Trophoblast cell (in vitro differentiated cells and primary cell): Measurements from ENCODE around the gene MEN1.

ENCODE experiments used
- DNase-seq, 2 donors: peaks; one replicate each; pipeline ENCODE4 v3.0.0-alpha.2; 2016
- H2AFZ ChIP-seq: 2 replicates; pipeline ENCODE4 v1.6.1; 2013; ENCODE audit warnings: low read length, moderate library complexity, mild to moderate bottlenecking; ENCODE audit not compliant: insufficient read depth, poor library complexity
- H2AK5ac ChIP-seq: 2 replicates; pipeline ENCODE4 v1.6.1; 2013; ENCODE audit warnings: mild to moderate bottlenecking, low read length
- H2BK120ac ChIP-seq: 2 replicates; pipeline ENCODE4 v1.6.1; 2013; ENCODE audit warnings: low read length, mild to moderate bottlenecking, moderate library complexity; ENCODE audit not compliant: insufficient read depth, poor library complexity
- H2BK12ac ChIP-seq: 2 replicates; pipeline ENCODE4 v1.6.1; 2013; ENCODE audit warnings: mild to moderate bottlenecking, low read length, moderate library complexity
- H2BK5ac ChIP-seq: 2 replicates; pipeline ENCODE4 v1.6.1; 2013; ENCODE audit warnings: low read length, low read depth, moderate library complexity, mild to moderate bottlenecking; ENCODE audit not compliant: poor library complexity
- H3K14ac ChIP-seq: 2 replicates; pipeline ENCODE4 v1.6.1; 2013; ENCODE audit warnings: mild to moderate bottlenecking, low read length
- H3K18ac ChIP-seq: 2 replicates; pipeline ENCODE4 v1.6.1; 2013; ENCODE audit warnings: mild to moderate bottlenecking, low read length
- H3K23ac ChIP-seq: 2 replicates; pipeline ENCODE4 v1.6.1; 2013; ENCODE audit warnings: low read length
- H3K27ac ChIP-seq: 2 replicates; pipeline ENCODE4 v1.5.1; 2013; ENCODE audit warnings: low read depth, mild to moderate bottlenecking, inconsistent platforms, low read length, moderate library complexity
- H3K27me3 ChIP-seq: 2 replicates; pipeline ENCODE4 v1.6.1; 2013; ENCODE audit warnings: inconsistent platforms, mild to moderate bottlenecking, low read length, moderate library complexity; ENCODE audit not compliant: insufficient read depth
- H3K36me3 ChIP-seq, 2 experiments: 1 replicate in 1 of 2; 2 replicates in 1 of 2; pipeline ENCODE4 v1.6.1; 2013; ENCODE audit warnings: low read length in 2 of 2, mild to moderate bottlenecking in 2 of 2, moderate library complexity in 1 of 2; ENCODE audit not compliant: insufficient read depth in 2 of 2, control insufficient read depth in 1 of 2
- H3K4ac ChIP-seq: 2 replicates; pipeline ENCODE4 v1.6.1; 2013; ENCODE audit warnings: low read depth, mild to moderate bottlenecking, low read length, moderate library complexity
- H3K4me1 ChIP-seq, 2 experiments: 1 replicate in 1 of 2; 2 replicates in 1 of 2; pipeline ENCODE4 v1.6.1; 2013; ENCODE audit warnings: low read length in 2 of 2, mild to moderate bottlenecking in 2 of 2, moderate library complexity in 1 of 2; ENCODE audit not compliant: insufficient read depth in 2 of 2, control insufficient read depth in 1 of 2
- H3K4me2 ChIP-seq: 2 replicates; pipeline ENCODE4 v1.6.1; 2013; ENCODE audit warnings: inconsistent platforms, mild to moderate bottlenecking, low read length, moderate library complexity
- H3K4me3 ChIP-seq: 2 replicates; pipeline ENCODE4 v1.5.1; 2013; ENCODE audit warnings: mild to moderate bottlenecking, low read depth, low read length, inconsistent platforms
- H3K79me1 ChIP-seq: one replicate; pipeline ENCODE4 v1.6.1; 2013; ENCODE audit warnings: low read length
- H3K79me2 ChIP-seq: 2 replicates; pipeline ENCODE4 v1.6.1; 2013; ENCODE audit warnings: low read length, mild to moderate bottlenecking; ENCODE audit not compliant: control insufficient read depth, insufficient read depth, poor library complexity
- H3K9ac ChIP-seq: 2 replicates; pipeline ENCODE4 v1.6.1; 2013; ENCODE audit warnings: mild to moderate bottlenecking, low read length
- H3K9me3 ChIP-seq: 2 replicates; pipeline ENCODE4 v1.6.1; 2013; ENCODE audit warnings: low read depth, mild to moderate bottlenecking, control low read depth, inconsistent platforms, low read length; ENCODE audit not compliant: insufficient read depth
- H4K12ac ChIP-seq: 2 replicates; pipeline ENCODE4 v1.6.1; 2013; ENCODE audit warnings: low read depth, mild to moderate bottlenecking, low read length, moderate library complexity
- H4K8ac ChIP-seq: 2 replicates; pipeline ENCODE4 v1.6.1; 2013; ENCODE audit warnings: low read depth, mild to moderate bottlenecking, low read length, moderate library complexity
- H4K91ac ChIP-seq: one replicate; pipeline ENCODE4 v1.6.1; 2013; ENCODE audit warnings: low read depth, mild to moderate bottlenecking, low read length, moderate library complexity
- WGBS: extraction: QIAGEN DNeasy Blood & Tissue Kit; methylation state at CpG from one replicate; pipeline ENCODE4 v1.1.7; 2013; ENCODE audit warnings: missing lambda C conversion rate; ENCODE audit not compliant: insufficient read length, insufficient coverage; ENCODE audit errors: extremely low coverage; 5-methylcytosine and 5-hydroxymethylcytosine counted together

The MEN1 gene

DNA sequence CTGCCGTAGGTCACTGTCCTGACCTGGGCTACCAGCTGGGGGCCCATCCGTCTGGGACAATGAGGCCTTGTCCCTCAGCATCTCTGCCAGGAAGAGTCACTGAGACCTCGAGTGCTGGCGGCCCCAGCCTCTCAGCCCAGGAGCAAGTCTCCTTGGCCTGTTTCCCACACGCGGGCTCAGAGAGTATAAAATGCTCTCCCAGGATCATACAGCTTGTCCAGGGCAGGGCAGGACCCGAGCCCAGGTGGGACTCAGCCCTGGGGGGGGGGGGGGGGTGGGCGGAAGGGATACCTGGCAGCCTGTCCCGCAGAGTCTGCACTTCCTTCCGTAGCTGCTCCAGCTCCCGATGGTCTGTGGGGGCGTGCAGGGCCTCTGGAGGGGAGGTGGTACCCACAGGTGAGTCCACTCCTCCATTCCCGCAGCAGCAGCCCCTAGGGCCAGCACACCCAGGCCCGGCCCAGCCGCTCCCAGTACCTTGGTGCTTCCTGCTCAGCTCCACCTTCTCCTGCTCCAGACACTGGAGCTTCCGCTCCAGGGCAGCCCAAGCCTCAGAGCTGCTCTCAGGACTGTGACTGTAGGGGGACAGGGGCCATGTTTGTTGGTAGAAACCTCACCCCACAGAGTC is 26.2 kb upstream of the MEN1 start:
- Histone ChIP-seq H4K12ac (no peak overlapping the region), H2BK12ac (no peak overlapping the region), H3K4me3 (no peak overlapping the region), H3K4me1 (peaks cover 2% of the 10 kb centered on the region in 2 experiments), H2AFZ (no peak overlapping the region), H3K36me3 (peaks cover 91% of the 10 kb centered on the region in 2 experiments), H3K18ac (no peak overlapping the region), H2BK120ac (no peak overlapping the region), H3K4ac (no peak overlapping the region), H3K9ac (no peak overlapping the region), H2BK5ac (no peak overlapping the region), H3K14ac (no peak overlapping the region), H3K79me1 (peaks cover 2% of the 10 kb centered on the region), H2AK5ac (no peak overlapping the region), H3K9me3 (peaks cover 3% of the 10 kb centered on the region), H3K79me2 (no peaks in the 10 kb centered on the region), H3K27ac (no peak overlapping the region), H3K4me2 (no peak overlapping the region), H3K27me3 (no peaks in the 10 kb centered on the region), H3K23ac (no peak overlapping the region), H4K91ac (no peak overlapping the region), H4K8ac (no peak overlapping the region)
- WGBS, result no CpG with 5 or more reads among the region's 16 CpGs
- DNase-seq, result no peak

DNA sequence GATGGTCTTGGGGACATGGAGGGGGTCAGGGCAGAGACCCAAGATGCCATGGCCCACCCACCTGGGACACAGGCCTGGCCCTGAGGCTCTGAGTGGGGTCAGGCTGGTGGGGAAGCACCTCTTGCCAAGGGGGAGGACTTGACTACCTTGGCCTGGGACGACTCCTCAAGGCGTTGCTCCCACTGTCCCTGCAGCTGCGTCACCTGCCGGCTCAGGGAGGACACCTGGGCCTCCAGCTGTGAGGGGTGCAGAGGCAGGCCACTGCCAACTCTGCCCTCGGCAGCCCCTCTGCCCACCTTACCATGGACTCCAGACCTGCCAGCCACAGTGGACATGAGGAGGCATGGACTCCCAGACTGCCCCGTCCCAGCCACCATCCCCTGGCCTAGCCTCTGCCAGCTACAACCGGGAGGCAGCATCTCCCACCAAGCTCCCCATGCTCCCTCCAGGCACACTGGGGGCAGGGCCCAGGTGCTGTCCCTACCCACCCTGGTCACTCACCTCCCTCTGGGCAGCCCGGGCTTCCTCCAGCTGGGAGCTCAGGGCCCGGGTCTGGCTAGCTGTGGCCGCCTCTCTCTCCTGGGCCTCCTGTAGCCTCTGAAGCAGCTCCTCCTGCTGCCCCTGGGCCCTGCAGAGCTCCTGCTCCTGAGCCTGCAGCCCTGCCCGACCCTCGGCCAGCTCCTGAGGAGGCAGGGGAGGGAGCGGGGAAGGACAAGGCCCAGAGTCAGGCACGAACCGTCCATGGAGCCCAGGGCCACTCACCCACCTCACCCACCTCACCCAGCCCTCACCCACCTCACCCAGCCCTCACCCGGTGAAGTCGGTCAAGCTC is 25.5 kb upstream of the MEN1 start:
- no peak overlapping the region for H3K18ac ChIP-seq
- H3K36me3 ChIP-seq, result peaks cover 96 to 97% of the 10 kb centered on the region in 2 experiments
- no peak overlapping the region for H2AK5ac ChIP-seq
- no peak overlapping the region for H2BK5ac ChIP-seq
- no peak overlapping the region for H3K4me2 ChIP-seq
- no CpG with 5 or more reads among the region's 17 CpGs for WGBS
- no peak overlapping the region for H2AFZ ChIP-seq
- H4K8ac ChIP-seq, result no peak overlapping the region
- no peak overlapping the region for H3K9ac ChIP-seq
- H3K14ac ChIP-seq, result no peak overlapping the region
- no peak overlapping the region for H3K27ac ChIP-seq
- H3K27me3 ChIP-seq, result no peaks in the 10 kb centered on the region
- H3K4me3 ChIP-seq, result no peak overlapping the region
- DNase-seq, result no peak
- no peak overlapping the region for H3K23ac ChIP-seq
- peaks cover 3% of the 10 kb centered on the region for H3K9me3 ChIP-seq
- H2BK12ac ChIP-seq, result no peak overlapping the region
- H3K4ac ChIP-seq, result no peak overlapping the region
- H4K12ac ChIP-seq, result no peak overlapping the region
- H3K4me1 ChIP-seq, result no peaks in the 10 kb centered on the region
- no peak overlapping the region for H2BK120ac ChIP-seq
- H4K91ac ChIP-seq, result no peak overlapping the region
- no peaks in the 10 kb centered on the region for H3K79me2 ChIP-seq
- no peaks in the 10 kb centered on the region for H3K79me1 ChIP-seq

DNA sequence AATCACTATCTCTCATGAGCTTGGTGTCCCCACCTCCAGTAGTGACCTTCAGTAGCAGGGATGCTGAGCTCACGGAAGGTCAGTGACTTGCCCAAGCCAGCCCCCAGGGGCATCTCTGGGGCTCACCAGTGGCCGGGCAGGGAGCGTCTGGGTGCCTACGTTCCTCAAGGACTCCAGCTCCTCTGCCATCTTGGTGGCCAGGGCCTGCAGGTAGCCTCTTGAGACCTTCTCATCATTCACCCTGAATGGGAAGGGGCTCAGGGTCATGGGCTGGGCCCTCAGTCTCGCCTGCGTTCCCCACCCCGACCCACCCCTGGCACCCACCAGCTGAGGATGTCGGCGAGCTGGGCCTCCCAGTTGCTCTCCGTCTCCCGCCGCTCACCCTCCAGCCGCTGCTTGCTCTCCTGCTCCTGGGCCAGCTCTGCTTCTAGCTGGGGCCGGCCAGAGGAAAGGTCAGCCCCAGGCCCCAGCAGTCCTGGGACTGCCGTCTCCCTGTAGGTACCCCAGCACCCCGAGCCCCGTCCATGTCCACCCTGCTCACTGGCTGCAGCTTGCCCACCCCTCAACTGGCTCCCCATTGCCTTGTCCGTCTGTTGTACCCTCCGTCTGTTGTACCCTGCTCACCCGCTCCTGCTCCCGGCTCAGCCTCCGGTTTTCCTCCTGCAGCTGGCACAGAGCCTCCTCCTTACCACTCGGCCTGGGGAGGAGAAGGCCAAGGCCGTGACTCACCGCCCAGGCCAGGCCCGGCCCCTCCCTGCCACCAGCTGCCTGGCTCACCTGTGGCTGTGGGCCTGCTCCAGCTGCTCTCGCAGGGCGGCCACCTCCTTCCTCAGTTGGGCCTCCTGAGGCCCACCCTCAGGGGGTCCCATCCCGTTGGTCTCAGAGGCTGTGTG is 24.6 kb upstream of the MEN1 start:
- Histone ChIP-seq H2BK12ac (no peak overlapping the region), H2BK120ac (no peak overlapping the region), H4K12ac (no peak overlapping the region), H2AFZ (no peak overlapping the region), H3K9me3 (peaks cover 2% of the 10 kb centered on the region), H3K4me2 (no peak overlapping the region), H4K8ac (no peak overlapping the region), H3K18ac (no peak overlapping the region), H3K14ac (no peak overlapping the region), H3K27ac (no peak overlapping the region), H3K9ac (no peak overlapping the region), H3K27me3 (no peaks in the 10 kb centered on the region), H3K79me1 (no peaks in the 10 kb centered on the region), H3K4me1 (no peaks in the 10 kb centered on the region), H3K79me2 (no peaks in the 10 kb centered on the region), H3K4me3 (no peak overlapping the region), H3K23ac (no peak overlapping the region), H2BK5ac (no peak overlapping the region), H2AK5ac (no peak overlapping the region), H3K4ac (no peak overlapping the region), H3K36me3 (peaks cover 95 to 97% of the 10 kb centered on the region in 2 experiments), H4K91ac (no peak overlapping the region)
- DNase-seq, result peak; percentile 58 to 65
- WGBS, result no CpG with 5 or more reads among the region's 29 CpGs

DNA sequence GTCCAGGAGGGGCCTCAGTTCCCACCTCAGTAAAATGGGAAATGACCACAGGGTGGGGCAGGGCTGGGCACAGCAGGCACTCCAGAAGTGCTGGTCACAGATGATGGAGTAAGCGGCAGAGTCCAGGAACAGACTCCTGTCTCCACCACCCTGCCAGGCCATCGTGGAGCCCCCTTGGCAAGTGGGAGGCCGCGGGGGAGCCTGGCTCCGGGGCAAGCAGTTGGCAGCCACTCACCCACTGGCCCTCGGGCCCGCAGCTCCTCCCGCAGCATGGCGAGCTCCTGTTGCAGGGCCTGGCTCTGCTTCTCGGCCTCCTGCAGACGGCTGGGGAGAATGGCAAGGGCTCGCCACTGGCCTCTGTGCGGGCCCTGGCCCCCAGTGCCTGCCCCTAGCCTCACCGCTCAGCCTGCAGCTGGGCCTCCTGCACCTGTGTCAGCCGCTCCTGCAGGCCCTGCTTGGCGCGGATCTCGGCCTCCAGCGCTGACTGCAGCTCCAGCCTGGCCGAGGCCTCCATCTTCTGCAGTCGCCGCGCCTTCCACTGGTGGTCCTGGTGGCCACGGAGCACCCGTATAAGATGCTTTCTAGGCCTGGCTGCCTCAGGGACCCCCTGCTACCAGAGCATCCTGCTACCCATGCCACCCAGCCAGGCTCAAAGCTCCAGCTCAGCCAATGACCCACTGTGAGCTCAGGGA is 23.8 kb upstream of the MEN1 start:
- no peak overlapping the region for H3K14ac ChIP-seq
- H3K27ac ChIP-seq, result no peak overlapping the region
- WGBS, result no CpG with 5 or more reads among the region's 25 CpGs

More for the DNA sequence above, 23.8 kb upstream of the MEN1 start:
- H4K12ac ChIP-seq, result no peak overlapping the region
- H3K9ac ChIP-seq, result no peak overlapping the region
- H3K4ac ChIP-seq, result no peak overlapping the region
- H3K4me2 ChIP-seq, result no peak overlapping the region
- H3K27me3 ChIP-seq, result no peaks in the 10 kb centered on the region
- H2BK5ac ChIP-seq, result no peak overlapping the region
- H4K91ac ChIP-seq, result no peak overlapping the region
- no peaks in the 10 kb centered on the region for H3K9me3 ChIP-seq
- H4K8ac ChIP-seq, result no peak overlapping the region
- no peak overlapping the region for H2AFZ ChIP-seq
- H3K36me3 ChIP-seq, result peaks cover 95 to 97% of the 10 kb centered on the region in 2 experiments
- H2AK5ac ChIP-seq, result no peak overlapping the region
- no peaks in the 10 kb centered on the region for H3K79me1 ChIP-seq
- H3K4me3 ChIP-seq, result no peak overlapping the region
- no peak overlapping the region for H2BK12ac ChIP-seq
- no peak overlapping the region for H3K23ac ChIP-seq
- no peaks in the 10 kb centered on the region for H3K4me1 ChIP-seq
- H3K18ac ChIP-seq, result no peak overlapping the region
- no peak for DNase-seq
- no peaks in the 10 kb centered on the region for H3K79me2 ChIP-seq
- no peak overlapping the region for H2BK120ac ChIP-seq
